DMS114 treated with DMSO at 0.1 percent for 48 hours (cell line): ENCODE data around the gene ATAD3A.
"Not testable (repeated sequence)": the region's sequence is repeated elsewhere in the genome, so short reads cannot be mapped to it uniquely, and the experiment has no call there.

ENCODE experiments used
- DNase-seq: peaks from one replicate; lab custom pipeline; 2025; ENCODE audit not compliant: unreplicated experiment; lab: John Stamatoyannopoulos, UW

The ATAD3A gene

DNA sequence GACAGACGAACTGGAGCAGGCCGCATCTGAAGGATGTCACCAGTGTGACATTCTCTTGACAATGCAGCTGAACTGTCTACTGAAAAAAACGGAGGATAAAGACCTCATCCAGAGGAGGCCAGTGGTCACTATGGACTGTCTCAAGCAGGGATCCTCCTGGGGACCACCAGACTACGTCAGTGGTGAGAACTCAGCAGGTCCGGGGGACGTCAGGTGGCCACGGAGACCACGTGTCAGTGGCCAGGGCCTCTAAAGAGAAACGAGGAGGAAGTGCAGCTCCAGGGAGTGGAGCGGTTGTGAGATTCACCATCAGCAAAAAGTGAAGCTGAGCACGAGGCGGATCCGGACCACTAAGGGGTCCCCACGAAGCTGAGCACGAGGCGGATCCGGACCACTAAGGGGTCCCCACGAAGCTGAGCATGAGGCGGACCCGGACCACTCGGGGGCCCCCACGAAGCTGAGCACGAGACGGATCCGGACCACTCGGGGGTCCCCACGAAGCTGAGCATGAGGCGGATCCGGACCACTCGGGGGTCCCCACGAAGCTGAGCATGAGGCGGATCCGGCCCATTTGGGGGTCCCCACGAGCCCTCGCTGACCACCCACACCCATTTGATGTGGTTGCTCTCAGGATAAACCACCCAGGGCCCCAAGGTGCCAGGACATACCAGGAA, 42.0 kb downstream of the ATAD3A start:
- DNase-seq, result no peak

DNA sequence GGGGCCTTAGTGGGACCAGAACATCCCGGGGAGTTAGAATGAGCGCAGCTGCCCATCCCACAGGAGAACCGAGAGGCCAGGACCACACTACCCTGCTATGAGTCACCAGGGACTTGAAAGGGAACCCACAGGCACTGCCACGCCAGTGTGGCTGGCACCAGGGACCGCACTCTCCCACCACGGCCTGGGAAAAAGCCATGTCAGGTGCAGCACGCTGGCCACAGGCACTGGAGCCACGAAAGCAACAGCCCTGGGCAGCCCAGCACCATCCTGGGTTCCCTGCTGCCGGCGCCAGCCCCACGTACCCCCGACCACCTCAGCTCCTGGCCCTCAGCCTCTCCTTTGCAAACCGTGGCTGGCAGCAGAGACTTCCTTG, 42.6 kb downstream of the ATAD3A start:
- DNase-seq, result no peak

DNA sequence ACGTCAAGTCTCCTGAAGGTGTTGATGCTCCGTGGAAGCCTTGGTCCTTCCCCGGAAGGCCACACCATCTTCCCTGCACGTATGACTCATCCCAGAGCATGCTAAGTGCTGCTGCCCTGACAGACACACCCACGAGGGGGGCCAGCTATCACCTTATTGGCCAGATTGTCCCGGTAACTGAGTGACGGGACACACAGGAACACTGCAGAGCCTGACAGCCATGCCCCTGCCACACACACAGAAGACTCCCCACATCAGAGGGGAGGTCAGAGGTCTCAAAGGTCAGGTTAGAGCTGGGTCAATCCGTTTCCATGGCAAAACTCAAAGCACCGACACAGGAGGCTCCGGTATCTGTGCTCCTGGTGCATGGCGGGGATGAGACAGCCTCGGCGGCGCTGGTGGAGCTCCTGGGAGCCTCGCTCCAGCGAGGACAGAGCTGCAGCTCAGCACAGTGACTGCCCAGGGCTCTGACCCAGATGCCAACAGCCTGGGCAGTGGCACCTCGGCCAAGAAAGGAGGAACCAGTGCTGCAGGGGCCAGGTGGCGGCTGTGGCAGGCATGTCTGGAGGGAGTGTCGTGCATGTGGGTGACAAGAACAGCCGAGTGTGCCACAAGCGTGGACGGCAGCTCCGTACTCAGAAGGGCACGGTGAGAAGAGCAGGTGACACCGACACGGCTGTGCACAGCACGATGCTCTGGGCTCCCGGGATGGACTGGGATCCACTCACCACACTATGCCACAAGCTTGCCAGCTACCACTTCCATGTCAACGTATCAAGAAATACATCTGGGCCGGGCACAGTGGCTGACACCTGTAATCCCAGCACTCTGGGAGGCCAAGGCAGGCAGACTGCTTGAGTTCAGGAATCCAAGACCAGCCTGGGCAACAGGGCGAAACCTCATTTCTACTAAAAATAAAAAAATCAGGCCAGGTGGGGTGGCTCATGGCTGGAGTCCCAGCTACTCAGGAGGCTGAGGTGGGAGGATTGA, 43.3 kb downstream of the ATAD3A start:
- DNase-seq, result no peak

DNA sequence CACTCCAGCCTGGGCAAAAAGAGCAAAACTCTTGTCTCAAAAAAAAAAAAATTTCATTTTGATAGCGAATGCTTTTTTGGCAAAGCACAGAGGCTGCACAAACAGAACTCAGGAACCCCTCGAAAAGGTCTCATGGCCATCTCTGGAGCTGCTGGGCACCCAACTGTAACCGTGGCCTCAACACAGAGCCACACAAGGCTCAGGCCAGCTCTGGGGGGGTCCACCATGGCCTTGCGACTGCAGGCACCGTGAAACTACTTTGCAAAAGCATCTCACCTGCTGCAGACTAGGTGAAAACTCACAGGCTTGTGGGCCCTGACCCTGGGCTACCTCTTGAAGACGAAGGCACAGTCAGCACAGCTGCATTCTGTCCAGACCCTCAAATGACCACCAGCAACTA, 44.5 kb downstream of the ATAD3A start:
- no peak for DNase-seq

DNA sequence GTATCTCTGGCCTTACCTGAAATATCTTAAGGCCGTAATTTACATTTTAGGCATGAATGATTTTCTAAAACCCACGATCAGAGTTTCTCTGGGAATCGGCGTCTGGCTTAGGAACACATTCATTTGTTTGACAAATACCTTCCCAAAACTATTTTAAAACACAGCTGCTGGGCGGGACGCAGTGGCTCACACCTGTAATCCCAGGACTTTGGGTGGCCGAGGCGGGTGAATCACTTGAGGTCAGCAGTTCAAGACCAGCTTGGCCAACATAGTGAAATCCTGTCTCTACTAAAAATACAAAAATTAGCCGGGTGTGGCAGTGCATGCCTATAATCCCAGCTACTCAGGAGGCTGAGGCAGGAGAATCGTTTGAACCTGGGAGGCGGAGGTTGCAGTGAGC, 45.0 kb downstream of the ATAD3A start:
- DNase-seq, result not testable (repeated sequence)

DNA sequence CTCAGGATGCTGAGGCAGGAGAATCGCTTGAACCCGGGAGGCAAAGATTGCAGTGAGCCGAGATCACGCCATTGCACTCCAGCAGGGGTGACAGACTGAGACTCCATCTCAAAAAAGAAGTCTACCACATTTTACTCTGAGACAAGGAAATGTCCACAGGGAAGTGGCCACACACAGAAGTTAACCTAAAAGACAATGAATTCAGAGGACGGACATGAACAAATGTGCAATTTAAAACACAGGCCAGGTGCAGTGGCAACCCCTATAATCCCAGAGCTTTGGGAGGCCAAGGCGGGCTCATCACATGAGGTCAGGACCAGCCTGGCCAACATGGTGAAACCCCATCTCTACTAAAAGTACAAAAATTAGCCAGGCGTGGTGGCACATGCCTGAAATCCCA, 45.7 kb downstream of the ATAD3A start:
- not testable (repeated sequence) for DNase-seq

DNA sequence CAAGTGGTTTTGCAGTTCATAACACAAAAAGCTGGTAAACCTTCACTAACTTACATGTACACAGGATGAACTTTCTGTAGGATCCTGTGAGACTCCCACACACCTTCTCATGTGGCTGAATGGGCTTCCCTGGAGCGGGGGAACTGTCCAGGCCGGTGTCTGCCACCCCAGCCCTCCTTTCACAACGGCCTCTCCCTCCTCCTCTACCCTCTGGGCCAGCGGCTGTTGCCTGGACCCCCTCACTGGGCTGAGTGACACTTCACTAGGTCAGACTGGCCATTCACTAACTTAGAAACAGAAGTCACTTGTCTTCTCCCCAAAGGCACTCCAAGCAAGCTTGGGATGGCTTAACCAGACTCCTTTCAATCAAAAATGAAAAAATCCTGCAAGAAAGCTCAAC, 46.6 kb downstream of the ATAD3A start:
- no peak for DNase-seq

DNA sequence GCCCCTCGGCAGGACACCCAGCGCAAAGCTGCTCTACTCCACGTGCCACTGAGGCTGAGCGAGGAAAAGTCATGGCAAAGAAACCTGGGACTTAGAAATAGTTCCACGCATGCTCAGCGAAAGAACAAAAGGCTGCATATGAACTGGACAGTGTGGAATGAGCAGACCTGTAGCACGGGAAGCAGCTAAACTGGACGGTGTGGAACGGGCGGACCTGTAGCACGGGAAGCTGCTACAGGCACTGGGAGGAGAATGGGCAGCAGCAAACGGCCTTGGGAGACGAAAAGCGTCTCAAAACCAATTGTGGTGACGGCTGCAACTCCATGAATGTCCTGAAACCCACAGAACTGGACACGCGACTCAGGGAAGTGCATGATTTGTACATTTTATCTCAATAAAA, 47.1 kb downstream of the ATAD3A start:
- DNase-seq, result no peak

DNA sequence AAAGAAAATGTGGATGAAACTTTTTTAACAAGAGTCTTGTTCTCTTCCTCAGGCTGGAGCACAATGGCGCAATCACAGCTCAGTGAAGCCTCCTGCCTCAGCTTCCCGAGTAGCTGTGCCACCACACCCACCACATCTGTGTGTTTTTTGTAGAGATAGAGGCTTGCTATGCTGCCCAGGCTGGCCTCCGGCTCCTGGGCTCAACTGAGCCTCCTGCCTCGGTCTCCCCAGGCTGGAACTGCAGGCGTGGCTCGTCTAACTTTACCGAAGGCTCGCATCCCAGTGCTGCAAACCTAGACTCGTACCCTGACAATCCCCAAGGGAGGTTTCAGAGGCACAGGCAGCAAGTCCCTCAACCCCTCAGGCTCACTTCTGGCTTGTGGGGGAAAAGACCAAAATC, 48.2 kb downstream of the ATAD3A start:
- no peak for DNase-seq

DNA sequence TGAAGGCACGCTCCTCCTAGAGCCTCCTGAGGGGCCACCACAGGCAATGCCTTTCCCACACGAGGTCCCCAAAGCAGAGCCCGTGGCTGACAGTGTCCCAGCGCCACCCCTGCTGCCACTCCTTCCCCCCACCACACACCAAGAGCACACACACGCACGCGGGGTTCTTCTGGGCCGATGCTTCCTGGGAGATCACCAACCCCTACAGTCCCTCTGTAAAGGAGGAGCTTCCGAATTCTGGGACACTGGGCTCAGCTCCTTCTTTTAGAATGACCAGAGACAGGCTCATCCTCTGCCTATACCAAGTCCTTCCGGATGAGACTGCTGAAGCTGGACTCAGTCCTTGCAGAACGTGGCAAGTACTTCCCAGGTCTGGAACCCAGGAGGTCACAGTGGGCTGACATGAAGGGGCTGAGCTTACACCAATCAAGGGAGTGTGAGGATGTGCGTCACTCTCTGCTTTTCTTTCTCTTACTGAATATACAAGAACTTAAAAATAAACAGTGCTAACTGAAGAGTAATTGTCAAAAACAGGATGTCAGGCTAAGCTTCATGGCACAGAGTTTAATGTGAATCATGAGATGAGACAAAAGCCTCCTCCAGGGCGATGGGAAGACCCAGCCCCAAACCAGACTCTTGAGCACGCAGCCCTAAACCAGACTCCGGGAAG, 50.0 kb downstream of the ATAD3A start:
- DNase-seq, result no peak

DNA sequence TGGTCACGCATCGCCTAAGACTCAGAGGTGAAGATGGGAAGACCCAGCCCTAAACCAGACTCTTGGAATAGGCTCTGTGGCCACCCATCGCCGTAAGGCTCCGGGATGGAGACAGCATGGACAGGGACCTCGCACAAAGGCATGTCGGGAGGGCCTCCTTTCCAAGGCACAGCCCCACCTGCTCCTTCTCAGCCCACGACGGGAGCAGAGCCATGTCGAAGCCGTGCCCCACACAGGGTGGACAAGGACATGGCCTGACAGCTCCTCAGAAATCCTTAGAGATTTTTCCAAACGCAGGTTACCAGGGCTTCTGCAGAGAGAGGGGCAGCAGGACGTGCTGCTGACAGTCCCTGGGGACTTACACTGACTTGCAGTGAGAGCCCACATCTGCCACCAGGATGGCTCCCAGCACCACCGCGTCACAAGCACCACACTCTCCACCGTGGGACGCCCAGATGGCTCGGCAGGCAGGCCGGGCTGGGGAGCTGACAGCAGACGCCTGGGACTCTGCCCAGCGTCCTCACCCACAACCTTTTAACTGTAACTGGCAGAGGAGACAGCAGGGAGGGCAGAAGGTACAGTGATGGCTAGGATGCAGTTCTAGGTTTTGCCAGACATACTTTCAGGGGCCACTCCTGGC, 50.7 kb downstream of the ATAD3A start:
- no peak for DNase-seq

DNA sequence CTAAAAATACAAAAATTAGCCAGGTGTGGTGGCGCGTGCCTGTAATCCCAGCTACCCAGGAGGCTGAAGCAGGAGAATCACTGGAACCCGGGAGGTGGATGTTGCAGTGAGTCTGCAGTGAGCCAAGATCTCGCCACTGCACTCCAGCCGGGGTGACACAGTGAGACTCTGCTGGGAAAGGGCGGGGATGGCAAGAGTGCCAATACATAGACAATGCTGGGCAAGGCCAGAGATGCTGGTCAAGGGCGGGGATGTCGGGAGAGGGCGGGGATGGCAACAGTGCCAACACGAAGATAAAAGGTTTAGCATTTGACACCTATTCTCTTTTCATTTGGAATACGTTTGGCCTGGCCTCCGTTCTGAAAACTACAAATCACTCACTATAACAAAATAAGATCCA, 51.7 kb downstream of the ATAD3A start:
- no peak for DNase-seq

DNA sequence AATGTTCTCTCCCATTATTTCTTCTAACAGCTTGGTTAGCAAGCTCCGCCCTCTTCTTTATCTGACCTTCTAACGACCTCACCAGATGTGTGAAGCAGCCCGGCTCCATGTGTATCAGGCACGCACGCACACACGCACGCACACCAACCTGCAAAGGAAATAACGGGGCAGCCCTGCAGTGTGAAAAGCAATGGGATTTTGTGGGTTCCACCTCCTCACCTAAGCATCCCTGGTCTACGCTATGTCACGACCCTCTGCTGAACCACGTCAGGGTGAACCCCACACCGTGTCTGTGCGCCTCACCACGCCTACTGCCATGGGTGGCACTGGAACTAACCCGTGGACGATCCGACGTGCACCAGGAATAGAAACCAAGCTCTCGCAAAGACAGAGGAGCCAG, 52.3 kb downstream of the ATAD3A start:
- DNase-seq, result no peak

DNA sequence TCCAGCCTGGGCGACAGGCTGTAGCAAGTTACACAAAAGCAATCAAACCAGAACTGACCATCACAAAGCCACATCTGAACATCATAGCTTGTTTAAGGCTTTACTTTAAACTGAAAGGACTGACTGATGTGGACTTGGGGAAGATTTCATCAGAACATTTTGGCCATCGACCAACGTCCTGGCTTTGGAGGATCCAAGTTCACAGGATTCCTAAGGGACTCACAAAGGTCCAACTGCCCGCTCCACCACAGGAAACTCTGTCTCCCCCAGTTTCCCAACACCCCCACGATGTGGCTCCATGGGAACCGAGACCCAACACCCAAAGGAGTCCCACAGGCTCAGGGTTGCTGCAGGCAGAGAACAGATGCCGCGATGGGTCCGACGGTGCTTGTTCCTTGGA, 53.4 kb downstream of the ATAD3A start:
- no peak for DNase-seq

DNA sequence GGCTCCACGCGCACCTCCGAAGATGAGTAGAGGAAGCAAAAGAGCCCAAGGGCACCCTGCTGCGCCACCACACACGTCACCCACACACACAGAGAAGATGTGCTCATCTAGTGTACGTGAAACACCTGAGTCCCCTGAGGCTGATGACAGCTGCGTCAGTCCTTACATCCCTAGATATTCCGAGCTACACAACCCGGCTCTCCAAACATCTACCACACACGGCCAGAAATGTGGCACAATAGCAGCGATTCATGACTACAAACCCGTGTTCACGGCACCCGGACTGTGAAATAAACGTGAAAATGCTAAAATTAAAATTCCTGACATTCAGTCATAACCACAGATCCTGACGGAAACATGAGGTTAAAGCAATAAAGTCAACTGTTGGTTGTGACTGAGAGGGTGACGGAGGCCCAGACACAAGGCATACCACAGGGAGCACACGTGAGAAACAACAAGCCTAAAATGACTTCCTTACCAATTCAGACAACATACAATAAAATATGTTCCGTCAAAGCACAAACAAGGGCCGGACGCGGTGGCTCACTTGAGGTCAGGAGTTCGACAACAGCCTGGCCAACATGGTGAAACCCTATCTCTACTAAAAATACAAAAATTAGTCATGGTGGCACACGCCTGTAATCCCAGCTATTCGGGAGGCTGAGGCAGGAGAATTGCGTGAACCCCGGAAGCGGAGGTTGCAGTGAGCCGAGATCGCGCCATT, 55.4 kb downstream of the ATAD3A start:
- DNase-seq, result no peak

DNA sequence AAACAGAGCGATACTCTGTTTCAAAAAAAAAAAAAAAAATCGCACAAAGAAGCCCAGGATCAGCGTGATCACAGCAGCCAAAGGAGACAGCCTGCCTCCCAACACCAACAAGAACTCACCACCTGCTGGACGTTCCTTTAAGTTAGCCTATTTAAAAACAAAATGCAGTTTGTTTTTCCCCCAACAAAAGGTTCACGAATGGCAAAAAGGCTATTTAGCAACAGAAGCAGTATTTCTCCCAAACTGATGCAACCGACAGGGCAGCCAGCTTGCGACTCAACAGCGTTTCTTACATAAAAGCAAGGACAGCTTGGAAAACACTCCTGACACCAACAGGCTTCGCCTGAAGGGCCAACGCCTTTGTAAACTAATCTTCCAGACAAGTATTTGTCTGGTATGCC, 55.9 kb downstream of the ATAD3A start:
- no peak for DNase-seq

DNA sequence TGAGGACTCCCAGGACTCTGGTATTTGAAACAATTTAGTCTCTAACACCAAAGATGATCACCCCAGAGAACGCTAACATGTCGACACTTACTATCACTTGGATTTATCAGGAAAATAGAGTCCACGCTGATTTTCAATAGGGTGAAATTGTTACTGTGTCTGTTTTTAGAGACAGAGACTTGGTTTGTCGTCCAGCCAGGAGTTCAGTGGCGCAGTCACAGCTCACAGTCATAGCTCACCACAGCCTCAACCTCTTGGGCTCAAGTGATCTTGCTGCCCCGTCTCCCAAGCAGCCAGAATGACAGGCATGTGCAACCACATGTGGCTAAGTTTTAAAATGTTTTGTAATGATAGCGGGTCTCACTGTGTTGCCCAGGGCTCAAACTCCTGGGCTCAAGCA, 57.4 kb downstream of the ATAD3A start:
- DNase-seq, result no peak

DNA sequence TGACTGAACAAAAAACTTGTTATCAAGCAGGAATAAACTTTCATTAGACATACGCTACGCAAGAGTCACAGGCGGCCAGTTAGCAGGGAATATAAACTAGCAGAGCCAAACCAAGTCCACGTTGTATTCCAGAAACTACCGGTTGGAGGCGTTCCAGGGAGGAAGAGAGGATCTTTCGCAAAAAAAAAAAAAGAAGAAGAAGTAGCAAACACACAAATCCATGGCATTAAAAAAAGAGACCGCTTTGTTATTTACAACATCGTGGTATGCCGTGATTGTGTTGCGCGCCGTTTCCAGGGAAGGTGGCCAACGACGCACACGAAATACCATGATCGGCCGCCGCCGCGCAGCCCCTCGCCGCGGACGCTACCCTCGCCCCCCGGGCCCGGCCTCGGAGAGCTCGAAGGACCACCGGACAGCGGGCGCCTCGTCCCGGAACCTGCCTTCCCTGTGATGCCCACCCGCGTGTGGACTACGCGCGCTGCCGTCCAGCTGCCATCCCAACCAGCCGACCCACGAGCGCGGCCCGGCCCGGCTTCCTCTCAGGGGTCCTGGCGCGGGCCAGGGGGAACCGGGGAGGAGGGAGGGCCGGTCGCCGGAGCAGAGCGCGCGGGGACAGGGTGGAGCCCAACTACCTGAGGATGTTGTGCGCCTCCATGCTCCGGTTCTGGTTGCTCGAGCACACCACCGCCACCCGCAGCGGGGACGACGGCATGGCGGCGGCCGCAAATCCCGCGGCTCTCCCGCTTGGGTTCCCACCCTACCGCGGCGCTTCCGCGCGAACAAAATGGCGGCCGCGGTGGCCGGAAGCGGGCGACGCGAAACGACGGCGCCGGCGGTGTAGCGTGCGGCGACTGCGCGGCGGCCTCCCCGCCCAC, 62.1 kb downstream of the ATAD3A start:
- DNase-seq, result peak; percentile 59

DNA sequence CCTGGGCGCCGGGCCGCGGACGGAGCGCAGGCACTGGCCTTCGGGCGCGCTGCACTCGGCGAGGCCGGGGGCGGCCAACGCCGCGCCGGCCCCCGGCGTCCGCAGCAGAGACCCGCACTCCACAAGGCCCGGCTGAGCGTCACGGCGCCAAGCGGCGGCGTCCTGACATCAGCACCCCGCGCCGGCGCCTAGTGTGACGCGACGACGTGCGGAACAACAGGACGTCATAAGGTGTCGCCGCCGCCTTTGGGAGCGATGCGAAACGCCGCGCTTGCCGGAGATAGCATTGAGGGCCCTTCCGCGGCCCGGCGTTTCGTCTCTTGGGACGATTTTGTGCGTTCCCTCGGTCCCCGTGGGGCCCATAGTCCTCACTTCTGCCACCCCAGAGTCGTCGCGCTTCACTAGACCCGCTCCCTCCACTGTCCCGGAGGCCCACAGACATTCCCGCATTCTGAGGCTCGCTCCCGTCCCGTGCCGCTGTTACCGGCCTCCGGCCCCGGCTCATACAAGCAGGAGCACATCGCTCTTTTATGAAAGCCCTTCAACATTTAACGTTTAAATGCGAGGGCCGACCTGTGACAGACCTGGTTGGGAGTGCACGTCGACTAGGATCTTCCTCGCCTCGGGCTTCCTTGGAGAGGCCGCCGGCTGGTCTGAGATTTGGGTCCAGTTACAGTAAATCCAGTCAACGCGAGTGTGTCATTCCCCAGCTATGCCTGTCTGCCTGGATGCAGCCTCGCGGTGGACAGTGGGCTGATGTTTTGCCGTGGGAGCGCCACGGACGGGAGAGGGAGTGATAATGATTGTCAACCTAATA, 63.0 kb downstream of the ATAD3A start, which contains the start of gene SSU72:
Gene SSU72, minus strand, starts transcription at position 143 of the 817 bp plus-strand sequence. CDS start 306 bp downstream, outside the sequence.
- DNase-seq, result peak; percentile 71
